Neural progenitor cell (in vitro differentiated cells): ENCODE measurements around the gene SYNRG.

ENCODE experiments used
- CTCF ChIP-seq: fragments of 200-600 bp; sonication (generic); IDR thresholded peaks from 2 replicates; pipeline ENCODE4 v1.5.1; 2017; ENCODE audit warnings: antibody characterized with exemption, mild to moderate bottlenecking
- EZH2phosphoT487 ChIP-seq: fragments of 200-600 bp; sonication (generic); IDR thresholded peaks from 2 replicates; pipeline ENCODE4 v1.6.1; 2017; ENCODE audit warnings: antibody characterized with exemption

GRCh38 chr17:37562016-37562745, 47.0 kb downstream of the SYNRG start:
- TF ChIP-seq CTCF, result no peak
- no peak for TF ChIP-seq EZH2phosphoT487
